Subcutaneous abdominal adipose tissue (tissue), 5 donors: Measurements from ENCODE around the gene VSTM2L.
"Not testable (repeated sequence)": the region's sequence is repeated elsewhere in the genome, so short reads cannot be mapped to it uniquely, and the experiment has no call there.

ENCODE experiments used
- H3K27ac ChIP-seq: one replicate; pipeline ENCODE4 v1.7.0; 2013; ENCODE audit warnings: low read depth, mild to moderate bottlenecking, inconsistent platforms, low read length, moderate library complexity
- H3K27me3 ChIP-seq, 5 donors: one replicate each; pipeline ENCODE4 v1.7.0; 2013; ENCODE audit warnings: low read length in 5 of 5, inconsistent platforms in 1 of 5; ENCODE audit not compliant: control insufficient read depth in 5 of 5, insufficient read depth in 4 of 5
- H3K36me3 ChIP-seq, 5 donors: one replicate each; pipeline ENCODE4 v1.7.0; 2013; ENCODE audit warnings: low read length in 5 of 5; ENCODE audit not compliant: control insufficient read depth in 5 of 5, insufficient read depth in 5 of 5
- H3K4me1 ChIP-seq, 5 donors: one replicate each; pipeline ENCODE4 v1.7.0; 2013; ENCODE audit warnings: low read length in 5 of 5, mild to moderate bottlenecking in 3 of 5, moderate library complexity in 1 of 5; ENCODE audit not compliant: control insufficient read depth in 5 of 5, insufficient read depth in 5 of 5
- H3K4me3 ChIP-seq, 5 donors: one replicate each; pipeline ENCODE4 v1.7.0; 2013; ENCODE audit warnings: low read length in 5 of 5, low read depth in 1 of 5
- H3K9ac ChIP-seq, 5 donors: one replicate each; pipeline ENCODE4 v1.7.0; 2013; ENCODE audit warnings: low read length in 5 of 5, mild to moderate bottlenecking in 4 of 5, moderate library complexity in 3 of 5
- H3K9me3 ChIP-seq, 5 donors: one replicate each; pipeline ENCODE4 v1.7.0; 2013; ENCODE audit warnings: low read length in 5 of 5; ENCODE audit not compliant: control insufficient read depth in 5 of 5
- donor health status: healthy.
- donor health status: healthy.
- donor health status: healthy.
- donor health status: healthy.
- donor health status: healthy.

The VSTM2L gene, protein sequence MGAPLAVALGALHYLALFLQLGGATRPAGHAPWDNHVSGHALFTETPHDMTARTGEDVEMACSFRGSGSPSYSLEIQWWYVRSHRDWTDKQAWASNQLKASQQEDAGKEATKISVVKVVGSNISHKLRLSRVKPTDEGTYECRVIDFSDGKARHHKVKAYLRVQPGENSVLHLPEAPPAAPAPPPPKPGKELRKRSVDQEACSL

GRCh38 chr20:37902504-37903313 lies at the start of gene VSTM2L:
Gene VSTM2L, plus strand, starts transcription at chr20:37903127. Its CDS starts 224 bp downstream, at chr20:37903351.
- Histone ChIP-seq H3K27me3 (peaks cover 5 to 56% (median 41%) of the 10 kb centered on the region in 5 donors), H3K4me1 (peaks cover 0 to 12% (median 9%) of the 10 kb centered on the region in 5 donors), H3K9ac (no peak within 1 kb of the TSS), H3K27ac (no peak within 1 kb of the TSS), H3K36me3 (no peaks in the 10 kb centered on the region), H3K9me3 (no peaks in the 10 kb centered on the region), H3K4me3 (peak within 1 kb of the TSS in 2 of 5 donors; percentile 26 to 40)

- H3K4me1 ChIP-seq: no peaks in the 10 kb centered on the region
- H3K27ac ChIP-seq: no peak overlapping the region
- H3K9ac ChIP-seq: no peak overlapping the region
- H3K27me3 ChIP-seq: no peaks in the 10 kb centered on the region
- H3K36me3 ChIP-seq: peaks cover 13 to 60% (median 33%) of the 10 kb centered on the region in 5 donors
- H3K4me3 ChIP-seq: no peak overlapping the region
- H3K9me3 ChIP-seq: no peaks in the 10 kb centered on the region
Measured at GRCh38 chr20:37853823-37854375, 49.0 kb upstream of the VSTM2L start.

- H3K9me3 ChIP-seq, H3K27ac ChIP-seq, H3K27me3 ChIP-seq, H3K4me3 ChIP-seq, H3K4me1 ChIP-seq, H3K9ac ChIP-seq: not testable (repeated sequence)
- peaks cover 24 to 62% (median 36%) of the 10 kb centered on the region in 5 donors for H3K36me3 ChIP-seq
Measured at GRCh38 chr20:37856034-37856433, 46.9 kb upstream of the VSTM2L start.

DNA sequence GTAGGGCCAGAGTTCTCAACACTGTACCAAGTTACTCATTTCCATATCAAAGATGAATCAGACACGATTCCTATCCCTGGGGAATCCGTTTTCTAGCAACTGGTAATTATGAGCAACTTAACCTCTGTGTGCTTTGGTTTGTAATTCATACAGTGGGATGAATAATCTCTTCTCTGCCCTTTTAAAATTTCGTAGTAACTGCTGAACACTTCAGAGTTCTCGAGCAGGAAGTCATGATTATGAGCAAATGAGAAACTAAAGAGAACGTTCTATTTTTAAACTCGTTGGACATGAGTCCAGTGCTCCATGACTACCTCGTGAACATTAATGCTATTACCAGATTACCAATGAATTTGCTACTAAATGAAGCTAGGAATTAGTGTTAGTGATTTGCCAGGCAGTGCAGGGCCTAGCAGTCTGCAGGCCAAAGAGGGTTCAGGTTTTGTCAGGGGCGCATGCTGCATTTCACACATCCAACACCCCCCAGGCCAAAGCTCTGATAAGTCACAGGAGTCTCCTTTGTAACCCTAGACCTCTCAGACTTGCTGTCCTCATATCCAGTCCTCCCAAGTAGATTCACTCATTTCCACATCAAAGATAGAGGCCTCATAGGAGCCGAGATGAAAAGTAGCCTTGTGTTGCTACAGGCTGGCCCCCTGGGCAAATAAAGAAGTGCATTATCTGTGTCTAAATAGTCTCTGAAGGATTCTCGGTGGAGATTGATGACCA lies 45.8 kb upstream of the VSTM2L start:
- Histone ChIP-seq H3K27ac (no peak overlapping the region), H3K4me3 (no peak overlapping the region), H3K9me3 (no peaks in the 10 kb centered on the region), H3K4me1 (no peaks in the 10 kb centered on the region), H3K27me3 (no peaks in the 10 kb centered on the region), H3K9ac (no peak overlapping the region), H3K36me3 (peaks cover 18 to 67% (median 40%) of the 10 kb centered on the region in 5 donors)

DNA sequence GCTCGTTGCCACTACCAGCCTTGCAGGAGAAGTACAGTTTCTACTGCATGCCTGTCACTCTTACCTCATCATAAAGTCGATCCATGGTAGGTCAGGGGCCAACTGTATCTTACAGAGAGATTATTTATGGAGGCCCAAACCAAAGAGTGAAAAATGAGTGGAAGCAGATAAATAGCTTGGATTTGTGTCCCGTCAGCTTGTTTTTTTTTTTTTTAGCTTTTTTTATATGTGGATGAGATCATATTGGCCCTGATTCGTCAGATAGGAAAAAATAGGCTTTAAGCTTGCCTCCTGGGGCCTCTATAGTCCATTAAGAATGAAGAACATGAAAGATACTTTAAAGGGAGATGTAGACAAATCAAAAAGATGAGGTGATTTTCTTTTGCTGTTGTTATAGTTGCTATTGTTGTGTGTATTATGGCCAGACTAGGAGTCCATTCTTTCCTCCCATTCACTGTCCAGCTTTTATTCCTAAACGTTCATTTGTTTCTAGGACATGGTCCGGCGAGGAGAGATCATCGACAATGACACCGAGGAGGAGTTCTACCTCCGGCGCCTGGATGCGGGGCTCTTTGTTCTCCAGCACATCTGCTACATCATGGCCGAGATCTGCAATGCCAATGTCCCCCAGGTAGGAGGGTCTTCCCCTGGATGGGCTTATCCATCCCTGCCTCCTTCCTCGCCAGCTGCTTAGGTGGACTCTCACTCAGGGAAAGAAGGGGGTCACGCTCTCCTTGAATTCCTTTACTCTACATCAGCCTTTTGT lies 43.3 kb upstream of the VSTM2L start:
- Histone ChIP-seq H3K4me1 (no peaks in the 10 kb centered on the region), H3K36me3 (peaks cover 13 to 69% (median 42%) of the 10 kb centered on the region in 5 donors), H3K27ac (no peak overlapping the region), H3K9me3 (no peaks in the 10 kb centered on the region), H3K9ac (no peak overlapping the region), H3K27me3 (no peaks in the 10 kb centered on the region), H3K4me3 (no peak overlapping the region)

DNA sequence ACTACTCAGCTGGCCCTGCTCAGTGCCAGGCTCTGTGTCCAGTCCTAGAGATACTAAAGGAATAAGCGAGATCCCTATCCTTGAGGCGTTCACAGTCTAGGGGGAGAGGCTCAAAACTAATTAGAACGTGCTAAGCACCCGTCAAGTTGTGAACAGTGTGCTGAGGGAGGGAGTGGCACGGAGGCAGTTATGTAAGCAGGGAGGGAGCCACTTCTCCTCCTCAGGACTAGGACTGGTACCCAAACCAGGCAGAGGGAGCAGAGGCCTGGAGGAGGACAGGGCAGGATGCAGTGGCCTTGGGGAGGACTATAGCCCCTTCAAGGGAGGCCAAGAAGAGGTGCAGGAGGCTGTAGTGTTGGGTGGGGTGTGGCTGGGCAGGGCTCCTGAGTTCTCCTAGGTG lies 39.6 kb upstream of the VSTM2L start:
- Histone ChIP-seq H3K27ac (no peak overlapping the region), H3K27me3 (no peaks in the 10 kb centered on the region), H3K9ac (no peak overlapping the region), H3K36me3 (peaks cover 13 to 74% (median 50%) of the 10 kb centered on the region in 5 donors), H3K9me3 (no peaks in the 10 kb centered on the region), H3K4me3 (no peak overlapping the region), H3K4me1 (no peaks in the 10 kb centered on the region)

- Histone ChIP-seq H3K9ac (no peak overlapping the region), H3K4me3 (no peak overlapping the region), H3K27ac (no peak overlapping the region), H3K9me3 (no peaks in the 10 kb centered on the region), H3K27me3 (no peaks in the 10 kb centered on the region), H3K36me3 (peaks cover 13 to 80% (median 56%) of the 10 kb centered on the region in 5 donors), H3K4me1 (no peaks in the 10 kb centered on the region)
Measured at GRCh38 chr20:37864298-37864697, 38.6 kb upstream of the VSTM2L start.

DNA sequence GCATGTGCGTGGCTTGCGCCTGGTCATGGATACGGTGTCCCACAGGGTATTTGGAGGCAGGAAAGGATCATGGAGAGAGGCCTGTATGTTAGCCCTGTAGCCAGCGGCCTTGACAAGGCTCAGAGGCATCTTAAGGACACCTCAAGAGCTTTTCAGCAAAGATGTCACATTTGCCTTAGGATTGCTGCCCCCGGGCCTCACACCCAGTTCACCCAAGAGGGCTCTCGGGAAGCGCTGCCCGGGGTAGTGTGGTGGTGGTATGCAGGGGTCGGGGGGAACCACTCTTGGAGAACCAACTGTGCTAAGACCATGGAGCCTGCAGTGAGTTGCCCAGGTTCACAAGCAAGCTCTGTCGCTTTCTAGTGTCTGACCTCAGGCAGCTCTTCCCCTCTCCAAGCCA lies 36.9 kb upstream of the VSTM2L start:
- no peak overlapping the region for H3K4me3 ChIP-seq
- no peaks in the 10 kb centered on the region for H3K27me3 ChIP-seq
- no peak overlapping the region for H3K9ac ChIP-seq
- H3K9me3 ChIP-seq: no peaks in the 10 kb centered on the region
- no peaks in the 10 kb centered on the region for H3K4me1 ChIP-seq
- peaks cover 2 to 80% (median 52%) of the 10 kb centered on the region in 5 donors for H3K36me3 ChIP-seq
- no peak overlapping the region for H3K27ac ChIP-seq

GRCh38 chr20:37867289-37868195 lies 35.4 kb upstream of the VSTM2L start:
- no peak overlapping the region for H3K27ac ChIP-seq

More at GRCh38 chr20:37867289-37868195, 35.4 kb upstream of the VSTM2L start:
- no peaks in the 10 kb centered on the region for H3K27me3 ChIP-seq
- H3K4me1 ChIP-seq: no peaks in the 10 kb centered on the region
- no peak overlapping the region for H3K4me3 ChIP-seq
- no peak overlapping the region for H3K9ac ChIP-seq
- peaks cover 0 to 80% (median 50%) of the 10 kb centered on the region in 5 donors for H3K36me3 ChIP-seq
- no peaks in the 10 kb centered on the region for H3K9me3 ChIP-seq
